Upper lobe of left lung (tissue), 6 donors: ENCODE results near the gene KCNQ1OT1. TPM values are rescaled to one million over a fixed set of nuclear protein-coding genes. Genes with fewer than 3 reads are reported as not detected.

ENCODE experiments used
- ATAC-seq, 2 donors: fragments of 200-7000 bp; cut with Tn5 transposase; one replicate each; pipeline ENCODE4 v1.9.1; 2022; ENCODE audit warnings: mild to moderate bottlenecking in 2 of 2, moderate library complexity in 2 of 2; ENCODE audit not compliant: low FRiP score in 2 of 2
- DNase-seq, 2 donors: peaks; one replicate each; pipeline ENCODE4 v3.0.0-alpha.2; 2019 to 2020
- H3K27ac ChIP-seq, 4 donors: fragments of 200-600 bp; sonication (generic); one replicate each; pipeline ENCODE4 v1.5.1; 2016 to 2019
- H3K27me3 ChIP-seq, 4 donors: fragments of 200-600 bp; sonication (generic); one replicate each; pipeline ENCODE4 v1.5.1; 2017 to 2019
- H3K36me3 ChIP-seq, 4 donors: fragments of 200-600 bp; sonication (generic); one replicate each; pipeline ENCODE4 v1.5.1; 2016 to 2019
- H3K4me1 ChIP-seq, 4 donors: fragments of 200-600 bp; sonication (generic); one replicate each; pipeline ENCODE4 v1.5.1; 2018 to 2019
- H3K4me3 ChIP-seq, 4 donors: fragments of 200-600 bp; sonication (generic); one replicate each; pipeline ENCODE4 v1.5.1; 2017 to 2019; ENCODE audit warnings: mild to moderate bottlenecking in 2 of 4, moderate library complexity in 1 of 4
- H3K9me3 ChIP-seq, 4 donors: fragments of 200-600 bp; sonication (generic); one replicate each; pipeline ENCODE4 v1.5.1; 2018 to 2019
- CTCF ChIP-seq, 6 experiments: fragments of 450-650 bp in 4 of 6; fragments of 200-600 bp in 2 of 6; sonication (generic) in 2 of 6; IDR thresholded peaks; one replicate each; pipeline ENCODE4 v1.5.1; 2016 to 2019; ENCODE audit warnings: antibody characterized with exemption in 6 of 6
- EP300 ChIP-seq, 4 donors: sonication (generic); formaldehyde crosslinking; IDR thresholded peaks; one replicate each; pipeline ENCODE4 v1.5.1; 2017; ENCODE audit warnings: antibody characterized with exemption in 4 of 4, control low read depth in 2 of 4
- POLR2A ChIP-seq, 4 donors: fragments of 450-650 bp; IDR thresholded peaks; one replicate each; pipeline ENCODE4 v1.5.1; 2016 to 2017; ENCODE audit warnings: antibody characterized with exemption in 4 of 4, mild to moderate bottlenecking in 2 of 4
- POLR2AphosphoS5 ChIP-seq, 2 donors: sonication (generic); formaldehyde crosslinking; IDR thresholded peaks; one replicate each; pipeline ENCODE4 v1.5.1; 2017; ENCODE audit warnings: antibody characterized with exemption in 2 of 2
- WGBS, 2 donors: methylation state at CpG; one replicate each; pipeline ENCODE4 v1.1.5; 2017 to 2018; 5-methylcytosine and 5-hydroxymethylcytosine counted together
- total RNA-seq, 6 donors: library from RNA; depleted of rRNA in 4 of 6; stranded (reverse); fragments of >200 nt in 4 of 6; gene quantifications; one replicate each; pipeline versions ENCODE4 v1.1.0 to v1.2.1, GENCODE V29; 2016 to 2021
- donor health status: DM: no; HTN: no; CAD: no; lungs with moderate emphysema.
- donor health status: DM: no; HTN: yes; CAD: no; lungs with severe emphysema.

The KCNQ1OT1 gene
- total RNA-seq, 6 donors from 2014 or later: 1.1 to 6.3 (median 4.1) TPM

DNA sequence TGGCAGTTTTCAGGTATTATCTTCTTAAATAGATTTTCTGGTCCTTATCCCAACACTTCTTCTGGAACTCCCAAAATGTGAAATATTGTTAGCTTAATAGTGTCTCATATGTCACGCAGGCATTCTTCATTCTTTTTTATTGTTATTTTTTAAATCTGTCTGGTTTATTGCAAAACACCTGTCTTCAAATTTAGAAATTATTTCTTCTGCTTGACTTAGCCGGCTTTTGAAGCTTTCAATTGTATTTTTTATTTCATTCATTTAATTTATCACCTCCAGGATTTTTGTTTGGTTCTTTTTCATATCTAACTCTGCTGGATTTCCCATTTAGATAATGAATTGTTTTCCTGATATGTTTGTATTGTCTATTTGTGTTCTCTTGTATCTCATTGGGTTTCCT is 49.9 kb downstream of the KCNQ1OT1 start:
- Histone ChIP-seq H3K4me3 (no peak overlapping the region), H3K36me3 (no peaks in the 10 kb centered on the region), H3K27me3 (no peaks in the 10 kb centered on the region), H3K9me3 (peaks cover 20 to 84% (median 50%) of the 10 kb centered on the region in 4 donors), H3K27ac (no peak overlapping the region), H3K4me1 (no peaks in the 10 kb centered on the region)
- no peak for ATAC-seq
- TF ChIP-seq EP300 (IDR thresholded peaks at IDR 0.05): no peak
- no peak for TF ChIP-seq CTCF (IDR thresholded peaks at IDR 0.05)
- TF ChIP-seq POLR2A (IDR thresholded peaks at IDR 0.05): no peak
- no peak for TF ChIP-seq POLR2AphosphoS5 (IDR thresholded peaks at IDR 0.05)
- no peak for DNase-seq
- 93 to 98% methylated on average over 2 of the region's 2 CpGs for WGBS, 2 donors

DNA sequence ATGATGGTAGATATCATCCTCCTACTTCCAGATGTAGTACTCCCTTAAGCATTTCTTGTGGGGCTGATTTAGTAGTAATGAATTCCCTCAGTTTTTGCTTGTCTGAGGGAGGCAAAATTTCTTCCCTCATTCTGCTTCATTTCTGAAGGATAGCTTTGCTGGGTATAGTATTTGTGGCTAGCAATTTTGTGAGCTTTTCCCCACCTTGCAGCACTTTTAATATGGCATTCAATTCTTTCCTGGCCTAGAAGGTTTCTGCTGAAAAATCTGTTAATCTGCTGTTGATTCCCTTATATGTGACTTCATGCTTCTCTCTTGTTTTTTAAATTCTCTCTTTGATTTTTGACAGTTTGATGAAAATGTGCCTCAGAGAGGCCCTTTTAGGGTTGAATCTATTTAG is 50.4 kb downstream of the KCNQ1OT1 start:
- no peak for ATAC-seq
- no peak overlapping the region for H3K4me3 ChIP-seq
- no peaks in the 10 kb centered on the region for H3K4me1 ChIP-seq
- no peak overlapping the region for H3K27ac ChIP-seq
- peaks cover 24 to 89% (median 54%) of the 10 kb centered on the region in 4 donors for H3K9me3 ChIP-seq
- no peaks in the 10 kb centered on the region for H3K36me3 ChIP-seq
- TF ChIP-seq EP300 (IDR thresholded peaks at IDR 0.05) (no peak), CTCF (IDR thresholded peaks at IDR 0.05) (no peak), POLR2AphosphoS5 (IDR thresholded peaks at IDR 0.05) (no peak), POLR2A (IDR thresholded peaks at IDR 0.05) (no peak)
- no peak for DNase-seq
- no peaks in the 10 kb centered on the region for H3K27me3 ChIP-seq

- no peaks in the 10 kb centered on the region for H3K4me1 ChIP-seq
- H3K4me3 ChIP-seq: no peak overlapping the region
- H3K36me3 ChIP-seq: no peaks in the 10 kb centered on the region
- no peak for DNase-seq
- no peaks in the 10 kb centered on the region for H3K27me3 ChIP-seq
- H3K9me3 ChIP-seq: peaks cover 36 to 93% (median 64%) of the 10 kb centered on the region in 4 donors
- 96 to 97% methylated on average over 6 of the region's 6 CpGs for WGBS, 2 donors
- no peak overlapping the region for H3K27ac ChIP-seq
- ATAC-seq: no peak
- no peak for TF ChIP-seq POLR2A (IDR thresholded peaks at IDR 0.05)
- no peak for TF ChIP-seq EP300 (IDR thresholded peaks at IDR 0.05)
- no peak for TF ChIP-seq CTCF (IDR thresholded peaks at IDR 0.05)
- TF ChIP-seq POLR2AphosphoS5 (IDR thresholded peaks at IDR 0.05): no peak
Measured at GRCh38 chr11:2647953-2648352, 51.8 kb downstream of the KCNQ1OT1 start.

DNA sequence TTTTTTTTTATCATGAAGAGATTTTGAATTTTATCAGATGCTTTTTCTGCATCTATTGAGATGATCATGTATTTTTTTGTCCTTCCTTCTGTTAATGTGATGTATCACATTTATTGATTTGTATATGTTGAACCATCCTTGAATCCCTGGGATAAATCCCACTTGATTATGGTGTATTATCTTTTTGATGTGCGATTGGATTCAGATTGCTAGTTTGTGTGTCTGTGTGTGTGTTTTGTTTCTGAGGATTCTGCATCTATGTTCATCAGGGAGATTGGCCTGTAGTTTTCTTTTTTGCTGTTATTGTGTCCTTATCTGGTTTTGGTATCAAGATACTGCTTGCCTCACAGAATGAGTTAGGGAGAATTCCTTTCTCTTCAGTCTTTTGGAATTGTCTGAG is 52.6 kb downstream of the KCNQ1OT1 start:
- Histone ChIP-seq H3K36me3 (no peaks in the 10 kb centered on the region), H3K4me1 (no peaks in the 10 kb centered on the region), H3K27me3 (no peaks in the 10 kb centered on the region), H3K4me3 (no peak overlapping the region), H3K27ac (no peak overlapping the region), H3K9me3 (peaks cover 43 to 94% (median 69%) of the 10 kb centered on the region in 4 donors)
- 84 to 100% methylated on average over 1 of the region's 1 CpG for WGBS, 2 donors
- no peak for DNase-seq
- TF ChIP-seq POLR2AphosphoS5 (IDR thresholded peaks at IDR 0.05): no peak
- TF ChIP-seq CTCF (IDR thresholded peaks at IDR 0.05): no peak
- TF ChIP-seq POLR2A (IDR thresholded peaks at IDR 0.05): no peak
- no peak for ATAC-seq

- ATAC-seq (peak in 1 of 2 donors; percentile 11), DNase-seq (no peak)
- H3K27me3 ChIP-seq: no peaks in the 10 kb centered on the region
- H3K27ac ChIP-seq: no peak overlapping the region
- TF ChIP-seq CTCF (IDR thresholded peaks at IDR 0.05) (no peak), POLR2A (IDR thresholded peaks at IDR 0.05) (no peak), EP300 (IDR thresholded peaks at IDR 0.05) (no peak), POLR2AphosphoS5 (IDR thresholded peaks at IDR 0.05) (no peak)
- H3K4me3 ChIP-seq: no peak overlapping the region
- WGBS, 2 donors: 94% methylated on average over 1 of the region's 1 CpG
- H3K9me3 ChIP-seq: peaks cover 43 to 91% (median 65%) of the 10 kb centered on the region in 4 donors
- no peaks in the 10 kb centered on the region for H3K4me1 ChIP-seq
- no peaks in the 10 kb centered on the region for H3K36me3 ChIP-seq
Measured at GRCh38 chr11:2645779-2646118, 54.0 kb downstream of the KCNQ1OT1 start.
